HG03354 (cell line): ENCODE measurements around the gene FASLG.

Experiments
- ATAC-seq: cut with Tn5 transposase; IDR thresholded peaks from one replicate; pipeline ENCODE4 v1.9.1; 2021; ENCODE audit warnings: mild to moderate bottlenecking; ENCODE audit not compliant: unreplicated experiment, poor library complexity, severe bottlenecking

FASLG gene

GRCh38 chr1:172641492-172641891 is 17.4 kb upstream of the FASLG start:
- ATAC-seq = no peak

DNA sequence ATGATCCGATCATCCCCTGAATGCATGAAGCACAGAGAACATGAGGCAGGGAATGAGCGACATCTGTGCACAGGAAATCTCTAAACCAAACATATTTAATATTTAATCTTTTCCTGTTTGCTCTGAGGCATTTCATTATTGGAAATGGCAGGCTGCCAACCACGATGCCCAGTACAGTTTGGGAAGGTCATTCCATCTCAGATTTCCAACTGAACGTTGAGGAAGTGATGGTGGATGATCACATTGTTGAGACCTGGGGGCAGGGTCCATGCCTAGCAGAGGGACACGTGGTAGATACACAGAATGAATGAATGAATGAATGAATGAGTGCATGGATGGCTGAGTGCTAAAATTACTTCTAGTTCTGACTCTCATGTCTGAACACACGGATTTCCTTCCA is 15.9 kb upstream of the FASLG start:
- ATAC-seq = no peak

- no peak for ATAC-seq
These were observed 12.2 kb upstream of the FASLG start for GRCh38 chr1:172646653-172647052.

DNA sequence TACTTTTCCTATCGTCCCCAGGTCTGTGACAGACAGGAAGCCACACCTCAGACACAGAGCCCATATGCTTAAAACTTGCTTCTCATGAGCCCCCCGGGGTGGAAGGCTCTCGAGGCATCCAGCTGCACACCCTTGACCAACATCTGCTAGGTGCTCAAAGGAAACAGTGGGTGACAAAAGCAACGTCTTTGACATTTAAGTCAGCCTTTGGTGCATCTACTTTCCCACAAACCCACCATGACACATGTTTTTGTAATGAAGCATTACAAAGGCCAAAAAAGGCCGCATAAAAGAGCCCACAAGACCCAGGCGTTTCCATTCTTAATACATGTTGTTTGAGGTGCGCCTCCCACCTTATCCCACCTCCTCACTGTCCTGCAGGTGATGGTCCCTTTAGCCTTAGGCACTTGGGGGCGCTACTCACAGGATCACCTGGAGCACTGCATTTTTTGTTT is 11.8 kb upstream of the FASLG start:
- ATAC-seq = no peak

- no peak for ATAC-seq
These were observed 10.9 kb upstream of the FASLG start for GRCh38 chr1:172647987-172648386.

GRCh38 chr1:172650474-172651193 is 8.3 kb upstream of the FASLG start:
- ATAC-seq = no peak

DNA sequence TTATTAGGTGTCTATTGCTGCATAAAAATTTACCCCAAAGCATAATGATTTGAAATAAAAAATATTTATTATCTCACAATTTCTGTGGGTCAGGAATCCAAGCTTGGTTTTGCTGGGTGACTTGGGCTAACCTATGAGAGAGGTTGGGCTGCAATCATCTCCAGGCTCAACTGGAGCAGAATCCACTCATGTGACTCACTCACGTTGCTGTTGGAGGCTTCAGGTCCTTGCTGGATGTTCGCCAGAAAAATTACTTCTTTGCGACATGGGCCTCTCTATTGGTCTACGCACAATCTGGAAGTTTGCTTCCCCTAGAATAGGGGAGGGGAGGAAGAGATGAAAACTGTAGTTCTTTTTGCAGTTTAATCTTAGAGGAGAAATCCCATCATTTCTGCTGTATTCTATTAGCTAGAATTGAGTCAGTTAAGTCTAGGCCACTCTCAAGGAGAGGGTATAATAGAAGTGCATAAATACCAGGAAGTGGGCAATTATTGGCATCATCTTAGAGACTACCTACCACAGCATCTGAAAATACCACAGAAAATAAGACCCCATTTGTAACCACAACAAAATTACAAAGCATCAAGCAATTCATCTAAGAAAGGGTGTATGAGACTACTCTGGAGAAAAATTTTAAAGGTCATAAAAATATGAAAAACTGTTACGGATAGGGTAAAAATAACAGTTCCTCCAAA is 5.7 kb upstream of the FASLG start:
- no peak for ATAC-seq

- no peak for ATAC-seq
These were observed 4.4 kb upstream of the FASLG start for GRCh38 chr1:172654535-172654934.

DNA sequence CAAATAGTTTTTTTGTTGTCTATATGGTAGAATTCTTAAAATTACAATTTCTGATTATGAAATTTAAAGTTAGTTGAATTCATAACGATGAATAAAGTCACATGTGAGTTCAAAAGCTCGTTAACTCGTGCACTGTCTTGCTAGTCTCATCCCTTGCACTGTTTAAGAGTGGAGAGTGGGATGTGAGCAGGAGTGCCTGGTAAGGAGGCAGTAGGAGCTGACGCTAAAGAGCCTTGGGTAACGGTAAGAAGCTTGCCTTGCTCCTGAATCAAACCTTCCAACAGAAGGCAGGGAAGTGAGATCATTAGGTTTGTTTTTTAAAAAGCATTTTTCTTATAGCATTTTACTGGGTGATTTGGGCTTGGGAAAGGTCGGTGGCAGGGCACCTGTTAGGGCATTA is 2.3 kb upstream of the FASLG start:
- no peak for ATAC-seq

DNA sequence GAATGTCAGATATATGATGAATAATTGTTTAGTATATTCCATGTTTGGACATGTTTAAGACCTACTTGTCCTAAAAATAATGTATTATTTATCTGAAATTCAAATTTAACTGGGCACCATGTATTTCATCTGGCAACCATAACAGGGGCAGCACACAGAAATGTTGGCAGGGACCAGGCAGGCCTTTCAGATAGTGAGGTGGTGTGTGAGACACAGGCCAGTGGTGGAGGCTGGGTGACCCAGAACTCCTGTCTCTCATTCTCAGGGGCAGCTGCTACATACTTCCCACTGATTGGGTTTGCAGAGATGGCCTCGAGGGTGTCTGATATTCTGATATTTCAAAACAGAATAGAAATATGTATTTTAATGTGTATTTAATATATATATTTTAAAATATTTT is 1.3 kb upstream of the FASLG start:
- ATAC-seq = no peak

- ATAC-seq = no peak
These were observed 2.2 kb downstream of the FASLG start for GRCh38 chr1:172661107-172661506.

DNA sequence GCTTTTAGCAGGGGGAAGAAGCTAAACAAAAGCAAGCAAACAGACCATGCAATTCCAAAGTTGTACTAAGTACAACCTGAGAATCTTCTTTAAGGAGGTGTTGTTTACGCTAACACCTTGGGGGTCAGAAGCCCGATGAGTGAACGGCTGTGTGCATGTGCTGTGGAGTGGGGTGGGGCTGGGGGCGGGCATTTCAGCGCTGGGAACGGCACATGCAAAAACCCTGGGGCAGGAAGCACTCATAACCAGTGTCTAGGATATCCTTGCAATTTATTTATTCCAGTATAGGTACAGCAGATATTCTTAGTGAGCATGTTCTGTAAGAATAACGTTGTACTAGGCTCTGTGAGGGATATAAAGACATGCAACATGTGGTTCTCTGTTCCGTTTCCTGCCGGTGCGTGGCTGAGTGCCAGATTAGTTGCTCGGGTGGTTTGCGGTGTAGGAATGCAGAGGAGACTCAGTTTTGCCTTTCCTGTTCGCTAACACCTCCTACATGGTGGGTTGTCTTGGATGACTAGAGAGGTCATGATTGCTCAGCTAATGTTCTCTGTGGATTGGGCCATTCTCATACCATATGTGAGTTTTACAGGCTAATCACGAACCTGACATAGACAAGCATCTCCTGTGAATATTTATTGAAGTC is 3.7 kb downstream of the FASLG start:
- ATAC-seq = peak; percentile 92

- no peak for ATAC-seq
These were observed 4.8 kb downstream of the FASLG start for GRCh38 chr1:172663732-172664131.

- no peak for ATAC-seq
These were observed 9.2 kb downstream of the FASLG start for GRCh38 chr1:172668097-172668496.

DNA sequence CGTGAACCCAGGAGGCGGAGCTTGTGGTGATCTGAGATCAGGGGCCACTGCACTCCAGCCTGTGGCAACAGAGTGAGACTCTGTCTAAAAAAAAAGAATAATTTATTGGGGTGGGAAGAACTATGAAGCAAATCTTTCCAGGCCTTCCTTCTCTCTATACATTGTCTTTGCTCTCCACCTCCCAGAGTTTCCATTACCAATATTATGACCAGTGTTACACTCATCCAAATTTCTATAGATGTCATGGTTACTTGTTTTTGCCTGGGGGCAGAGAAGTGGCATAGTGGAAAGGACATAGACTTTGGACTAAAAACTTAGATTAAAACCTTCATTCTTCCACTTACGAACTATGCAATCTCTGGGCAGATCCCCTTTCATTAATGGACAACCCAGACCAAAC is 10.1 kb downstream of the FASLG start:
- no peak for ATAC-seq

GRCh38 chr1:172670316-172670715 is 11.4 kb downstream of the FASLG start:
- ATAC-seq = peak; percentile 55

DNA sequence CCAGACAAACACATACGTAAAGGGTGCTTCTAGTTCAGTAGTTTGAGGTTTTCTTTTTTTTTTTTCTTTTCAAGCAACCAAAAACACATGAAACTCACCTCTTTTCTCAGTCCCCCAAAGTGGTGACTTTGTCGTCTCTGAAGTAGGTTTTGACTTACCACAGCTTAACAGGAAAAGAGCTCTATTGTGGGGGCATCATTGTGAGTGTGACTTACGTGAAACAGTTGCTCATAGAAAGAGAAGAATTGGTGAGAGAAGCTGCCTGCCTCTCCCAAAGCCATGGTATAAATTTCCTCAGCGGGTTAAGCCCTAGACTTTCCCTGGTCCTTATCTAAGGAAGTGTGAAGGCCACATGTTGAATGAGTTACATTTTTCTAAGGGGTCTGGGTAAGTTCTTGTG is 11.9 kb downstream of the FASLG start:
- no peak for ATAC-seq

GRCh38 chr1:172671591-172671990 is 12.7 kb downstream of the FASLG start:
- ATAC-seq = no peak

- ATAC-seq = no peak
These were observed 13.8 kb downstream of the FASLG start for GRCh38 chr1:172672720-172673119.

DNA sequence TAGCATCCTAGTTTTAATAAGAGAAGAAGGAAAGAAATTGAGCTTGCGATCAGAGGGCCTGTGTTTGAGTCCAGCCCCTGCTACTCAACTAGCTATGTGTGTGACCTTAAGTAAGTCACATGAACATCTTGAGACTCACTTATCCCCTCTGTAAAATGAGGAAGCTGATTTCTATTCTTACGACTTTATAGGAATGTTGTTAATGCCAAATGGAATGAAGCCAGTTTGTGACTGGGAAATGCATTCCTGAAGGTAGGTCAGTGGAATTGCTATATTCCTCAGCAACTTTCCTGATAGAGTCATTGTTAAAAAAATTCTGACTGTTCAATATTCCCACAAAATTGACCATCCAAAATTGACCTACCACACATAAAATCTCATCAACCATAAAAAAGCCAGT is 14.9 kb downstream of the FASLG start:
- no peak for ATAC-seq
